C4-2B (cell line): Measurements from ENCODE around the gene NTF3.

Experiments
- CTCF ChIP-seq: fragments of 450-650 bp; conservative IDR thresholded peaks from 2 replicates; pipeline ENCODE4 v1.5.1; 2017; ENCODE audit warnings: mild to moderate bottlenecking
- ZFX ChIP-seq: fragments of 450-650 bp; IDR thresholded peaks from 2 replicates; pipeline ENCODE4 v1.6.1; 2017

DNA sequence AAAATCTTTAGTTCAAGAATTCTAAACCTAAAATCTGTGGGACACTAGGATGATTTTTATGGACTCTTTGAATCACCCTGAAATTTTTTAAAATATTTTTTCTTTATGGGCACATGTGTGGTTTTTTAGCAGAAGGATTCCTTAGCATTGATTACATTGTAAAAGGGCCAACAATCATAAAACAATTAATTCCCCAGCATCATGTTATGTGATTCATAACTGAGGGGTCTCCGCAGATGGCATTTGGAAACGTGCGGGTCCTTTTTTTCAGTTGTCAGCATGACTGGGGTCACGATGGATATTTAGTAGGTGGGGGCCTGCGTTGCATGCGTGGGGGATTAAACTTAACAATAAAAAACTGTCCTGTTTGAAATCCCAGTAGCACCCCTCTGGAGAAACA is 52.5 kb downstream of the NTF3 start:
- TF ChIP-seq CTCF (no peak), ZFX (no peak)
